ENCODE results near the gene DTNBP1.

DTNBP1 gene

GRCh38 chr6:15512721-15513120, 150.1 kb downstream of the DTNBP1 start:
- DNase-seq = no peak

DNA sequence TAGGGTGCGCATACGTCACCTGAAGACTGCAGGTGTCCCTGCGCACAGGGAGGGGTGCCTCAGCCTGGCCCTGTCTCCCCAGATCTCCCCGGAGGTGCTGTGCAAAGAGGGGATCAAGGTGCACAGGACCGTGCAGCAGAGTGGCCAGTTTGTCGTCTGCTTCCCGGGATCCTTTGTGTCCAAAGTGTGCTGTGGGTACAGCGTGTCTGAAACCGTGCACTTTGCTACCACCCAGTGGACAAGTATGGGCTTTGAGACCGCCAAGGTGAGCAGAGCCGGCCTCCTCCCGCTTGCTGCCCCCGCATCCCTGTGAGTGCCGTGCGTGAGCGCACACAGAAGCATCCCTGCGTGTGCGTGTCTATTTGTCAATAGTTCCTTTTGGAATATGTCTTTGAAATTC, 150.7 kb downstream of the DTNBP1 start:
- no peak for DNase-seq

GRCh38 chr6:15511248-15512125, 151.3 kb downstream of the DTNBP1 start:
- DNase-seq = no peak

- DNase-seq = no peak
These were observed 152.1 kb downstream of the DTNBP1 start for GRCh38 chr6:15510536-15511247.

GRCh38 chr6:15510121-15510520, 152.7 kb downstream of the DTNBP1 start:
- DNase-seq = no peak

GRCh38 chr6:15509335-15509933, 153.4 kb downstream of the DTNBP1 start:
- DNase-seq = no peak

DNA sequence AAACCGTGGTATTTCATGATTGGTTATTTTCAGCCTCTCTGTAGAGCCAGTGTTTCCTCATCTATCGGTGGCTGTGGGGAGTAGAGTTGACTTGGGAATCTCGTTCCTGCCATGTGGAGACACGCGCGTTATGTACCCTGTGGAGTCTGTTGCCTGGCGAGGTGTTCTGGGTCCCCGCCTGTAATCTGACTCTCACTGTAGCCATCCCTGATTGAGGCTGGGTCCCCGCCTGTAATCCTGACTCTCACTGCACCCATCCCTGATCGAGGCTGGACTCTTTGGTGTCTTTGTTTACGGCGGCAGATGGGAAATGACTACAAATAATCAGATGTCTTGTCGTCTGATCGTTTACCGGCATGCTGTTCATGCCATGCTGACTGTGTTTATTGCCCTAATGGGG, 153.9 kb downstream of the DTNBP1 start:
- DNase-seq = no peak

GRCh38 chr6:15508441-15508871, 154.4 kb downstream of the DTNBP1 start:
- DNase-seq = no peak

DNA sequence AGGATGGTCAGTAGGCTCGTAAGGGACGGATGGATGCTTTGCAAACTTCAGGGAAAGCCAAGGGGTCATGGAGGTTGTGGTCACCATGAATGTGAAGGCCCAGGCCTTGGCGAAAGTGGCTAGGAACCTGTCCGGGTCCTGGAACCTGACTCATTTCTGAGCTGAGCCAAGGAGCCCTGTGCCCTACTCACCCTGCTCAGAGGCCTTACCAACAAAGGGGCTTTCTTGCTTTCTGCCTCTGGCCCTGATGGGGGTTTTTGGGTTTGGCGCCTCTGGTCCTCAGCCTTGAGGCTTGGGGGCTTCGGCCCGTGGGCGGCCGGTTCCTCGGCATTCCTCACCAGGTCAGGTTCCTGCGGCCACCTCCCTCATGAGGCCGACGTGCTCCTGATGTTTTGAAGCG, 155.1 kb downstream of the DTNBP1 start:
- DNase-seq = no peak

DNA sequence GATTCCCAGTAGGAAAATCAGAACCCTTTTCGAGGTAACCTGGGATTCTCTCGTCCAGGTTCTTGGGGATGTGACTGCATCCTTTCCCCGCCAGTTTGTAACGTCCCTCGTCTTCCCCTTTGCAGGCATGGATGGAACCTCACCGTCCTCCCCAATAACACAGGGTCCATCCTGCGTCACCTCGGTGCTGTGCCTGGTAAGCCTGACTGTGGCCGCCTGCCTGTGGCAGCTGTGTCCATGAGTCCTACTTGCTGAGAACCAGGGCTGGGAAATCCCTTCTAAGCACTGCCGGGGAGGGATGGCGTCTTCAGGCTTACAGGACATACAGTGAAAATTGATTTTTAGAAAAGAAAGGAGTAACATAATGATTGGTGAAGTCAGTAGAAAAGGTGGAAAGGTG, 155.6 kb downstream of the DTNBP1 start:
- no peak for DNase-seq

DNA sequence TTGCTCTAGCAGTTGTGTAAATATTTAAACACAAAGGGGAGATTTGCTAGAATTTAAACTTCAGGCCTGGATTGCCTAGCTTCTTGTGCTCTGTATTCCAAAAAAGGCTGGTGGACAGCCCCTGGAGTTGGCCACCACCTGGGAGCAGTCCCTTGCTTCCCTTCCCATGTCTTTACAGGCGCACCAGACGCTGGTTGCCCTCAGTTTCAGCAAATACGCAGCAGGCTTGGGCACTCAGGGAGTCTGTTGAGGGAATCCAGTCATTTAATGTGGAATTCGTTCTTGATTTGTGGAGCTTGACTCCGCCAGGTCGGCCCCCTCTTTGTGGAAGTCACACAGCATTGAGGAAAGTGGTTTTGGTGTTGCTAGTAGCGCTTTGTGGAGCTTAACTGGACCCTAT, 156.8 kb downstream of the DTNBP1 start:
- DNase-seq = no peak

DNA sequence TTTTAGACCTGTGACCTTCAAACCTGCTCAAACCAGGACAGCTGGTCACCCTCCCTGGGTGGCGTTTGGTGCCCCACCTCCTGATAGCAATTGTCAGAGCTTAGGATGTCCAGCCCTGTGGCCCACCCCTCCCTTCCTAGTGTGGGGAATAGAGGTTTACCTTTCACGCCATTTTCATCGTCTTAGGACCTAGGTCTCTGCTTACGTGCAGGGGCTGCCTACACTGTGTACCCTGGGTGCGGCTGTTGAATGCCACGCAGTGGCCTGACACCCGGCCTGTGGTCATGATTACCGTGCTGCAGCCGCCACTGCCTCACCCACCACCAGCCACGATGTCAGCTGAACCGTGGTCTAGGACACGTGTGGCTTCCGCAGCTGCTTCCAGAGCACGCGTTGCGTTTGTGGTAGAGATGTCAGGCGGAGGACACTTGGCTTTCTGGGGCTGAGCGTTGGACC, 157.3 kb downstream of the DTNBP1 start:
- no peak for DNase-seq

DNA sequence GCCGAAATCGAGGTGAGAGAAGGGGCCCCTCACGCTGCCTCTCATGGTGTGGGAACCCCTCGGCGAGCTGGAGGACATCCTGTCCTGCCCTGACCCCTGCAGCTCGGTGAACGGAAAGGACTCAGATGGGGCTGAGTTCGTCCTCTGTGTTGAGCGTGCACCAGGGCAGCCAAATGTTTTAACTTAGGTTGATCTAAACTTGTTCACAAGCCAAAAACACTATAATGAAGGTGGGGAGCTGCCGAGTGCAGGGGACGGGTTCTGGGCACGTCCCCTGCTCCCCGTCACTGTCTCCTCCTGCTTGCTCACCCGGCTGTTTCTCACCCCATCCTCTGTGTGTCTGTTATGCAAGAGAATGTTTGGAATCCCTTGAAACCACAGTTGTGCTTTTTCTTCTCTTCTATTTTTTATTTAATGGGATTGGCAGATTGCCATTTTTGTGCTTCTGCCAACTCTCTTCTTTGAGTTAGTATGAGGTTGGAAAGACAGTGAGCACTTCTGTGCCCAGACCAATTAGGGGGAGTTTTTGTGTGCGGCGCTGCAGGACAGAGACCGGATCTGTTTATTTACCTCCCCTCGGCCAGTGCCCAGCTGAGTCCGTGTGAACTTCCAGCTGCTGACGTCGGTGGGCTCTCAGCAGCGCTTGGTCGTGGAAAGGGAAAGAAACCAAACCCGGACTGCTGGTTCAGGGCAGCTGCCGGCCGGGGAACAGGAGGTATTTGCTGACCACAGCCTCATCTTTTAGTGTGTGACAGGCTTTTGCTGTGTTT, 158.1 kb downstream of the DTNBP1 start:
- DNase-seq = peak; percentile 59

GRCh38 chr6:15504040-15504495, 158.8 kb downstream of the DTNBP1 start:
- no peak for DNase-seq

DNA sequence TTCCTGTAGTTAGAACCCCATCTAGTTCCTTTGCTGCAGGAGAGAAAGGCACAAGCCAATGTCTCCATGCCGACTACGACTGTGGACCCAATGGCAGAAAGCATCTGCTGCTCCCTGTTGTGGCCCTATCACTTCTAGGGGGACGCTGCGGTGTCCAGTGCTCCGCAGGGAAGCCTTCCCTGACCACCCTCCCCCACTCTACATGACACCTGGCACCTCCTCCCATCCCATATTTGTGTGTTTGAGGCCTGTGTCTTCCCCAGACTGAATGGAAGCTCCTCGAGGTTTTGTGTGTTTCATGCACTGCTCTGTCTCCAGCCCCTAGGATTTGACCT, 159.5 kb downstream of the DTNBP1 start:
- DNase-seq = no peak

DNA sequence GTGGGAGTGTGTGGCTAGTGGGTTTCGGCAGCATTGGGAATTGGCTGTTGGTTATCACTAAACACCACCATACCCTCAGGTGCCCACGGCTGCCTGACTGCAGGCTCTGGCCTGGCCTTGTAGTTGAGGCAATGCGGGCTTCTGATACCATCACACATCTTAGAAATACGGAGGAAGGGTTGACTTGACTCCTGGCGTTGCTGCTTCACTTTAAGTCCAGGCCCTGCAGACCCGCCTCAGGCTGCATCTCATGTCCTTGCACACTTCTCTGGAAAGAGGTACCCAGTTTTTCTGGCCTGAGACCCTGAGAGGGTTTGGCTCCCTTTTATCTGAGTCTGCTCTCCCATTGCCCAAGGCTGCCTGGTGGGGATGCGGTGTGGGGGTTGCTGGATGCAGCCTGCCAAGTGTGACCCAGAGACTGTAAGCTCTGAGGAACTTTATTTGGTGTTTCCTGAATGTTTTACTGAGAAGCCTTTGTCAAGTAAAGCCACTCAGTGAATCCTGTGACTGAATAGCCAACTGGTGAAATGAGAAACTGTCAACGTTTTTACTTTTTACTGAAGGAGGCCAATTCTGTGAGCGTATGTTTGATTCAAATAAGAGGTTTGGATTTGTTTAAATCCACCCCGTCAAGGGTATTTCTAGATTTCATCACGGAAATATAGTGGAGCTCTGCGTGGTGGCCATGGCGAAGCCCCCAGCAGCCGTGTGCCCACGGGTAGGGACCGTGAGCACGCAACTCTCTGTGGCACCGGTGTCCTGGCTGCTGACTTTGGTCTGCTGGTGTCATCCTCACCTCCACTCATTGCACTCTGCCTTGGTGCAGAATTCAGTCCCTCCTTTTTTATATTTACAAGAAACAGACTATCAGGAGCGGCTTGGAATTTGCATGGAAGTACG, 160.1 kb downstream of the DTNBP1 start:
- no peak for DNase-seq

DNA sequence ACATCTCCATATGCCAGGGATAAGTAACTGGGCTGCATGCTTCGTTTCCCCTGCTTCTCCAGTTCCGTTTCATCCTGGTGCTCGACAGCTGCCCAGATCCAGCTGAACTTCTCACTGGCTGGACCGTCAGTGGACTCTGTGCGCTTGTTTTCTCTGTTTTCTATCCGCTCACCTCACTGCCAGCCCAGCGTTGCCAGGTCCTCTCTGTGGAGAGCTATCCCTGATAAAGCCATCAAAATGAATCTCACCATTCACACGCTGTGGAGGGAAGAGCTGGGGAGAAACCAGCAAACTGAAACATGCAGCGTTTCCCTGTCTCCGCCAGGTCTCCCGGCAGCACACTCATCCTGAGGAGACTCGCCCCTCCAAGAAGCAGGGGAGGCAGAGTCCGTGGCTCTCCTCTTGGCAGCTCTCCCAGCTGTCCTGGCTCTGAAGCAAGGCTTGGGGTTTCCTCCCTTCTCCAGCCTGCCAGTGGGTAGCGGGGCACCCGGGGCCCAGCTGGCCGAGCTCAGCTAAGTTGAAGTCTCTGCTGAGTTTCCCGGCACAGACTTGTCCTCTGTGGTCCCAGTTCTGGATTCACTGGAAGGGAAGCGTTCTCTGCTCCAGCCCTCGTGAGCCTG, 160.9 kb downstream of the DTNBP1 start:
- peak; percentile 58 for DNase-seq

GRCh38 chr6:15500901-15501825, 161.7 kb downstream of the DTNBP1 start:
- no peak for DNase-seq

GRCh38 chr6:15500078-15500740, 162.6 kb downstream of the DTNBP1 start:
- no peak for DNase-seq

DNA sequence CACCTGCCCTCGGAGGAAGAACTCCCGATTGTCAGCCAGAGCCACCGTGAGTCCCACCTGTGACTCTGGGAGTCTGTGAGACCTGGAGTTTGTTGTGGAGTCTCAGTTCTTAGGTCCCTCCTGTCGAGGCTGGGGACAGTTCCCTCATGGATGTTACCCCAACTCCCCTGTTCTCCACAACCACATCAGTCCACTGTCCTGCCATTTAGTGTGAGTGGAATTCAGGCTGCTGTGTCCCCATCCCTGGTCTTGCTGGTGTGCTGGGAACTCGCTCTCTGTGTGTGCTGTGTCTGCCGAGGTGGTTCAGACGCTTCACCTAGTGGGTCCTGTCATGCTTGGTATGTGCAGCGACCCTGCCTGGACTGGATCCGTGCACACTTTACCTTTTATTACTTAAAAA, 163.2 kb downstream of the DTNBP1 start:
- DNase-seq = no peak

All from DMS79 (cell line).